ENCODE data around the gene GLT8D2. TPM values are rescaled to one million over a fixed set of nuclear protein-coding genes. Genes with fewer than 3 reads are reported as not detected.

GLT8D2 gene
- total and polyA plus RNA-seq, 2 of the 13 experiments (the other 11 are each of a cell fraction or from before 2014, with no cell fraction given): not detected

DNA sequence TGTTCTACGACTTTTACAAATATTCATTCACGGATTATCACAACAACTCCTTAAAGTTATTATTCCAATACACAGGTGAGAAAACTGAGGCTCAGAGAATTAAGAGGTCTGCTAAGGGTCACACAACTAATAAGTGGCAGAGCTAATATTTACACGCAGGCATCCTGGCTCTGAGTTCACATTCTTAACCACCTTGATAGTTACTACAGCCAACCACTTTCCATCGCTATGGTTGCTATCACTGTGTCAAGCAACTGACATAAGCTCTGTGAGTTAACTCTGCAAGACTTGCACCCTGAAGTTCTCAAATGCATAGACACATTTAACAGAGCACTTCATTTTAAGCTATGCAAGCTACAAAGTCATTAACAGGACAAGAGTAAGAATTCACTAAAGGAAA is 3.7 kb downstream of the GLT8D2 start:
- intact Hi-C loops (cut with micrococcal nuclease; ENCODE audit: unreplicated experiment): no loop called here
- ATAC-seq (no peak), FAIRE-seq (no peak), DNase-seq (ENCODE audit: low spot score) (no peak)
- Histone ChIP-seq H3K4me1 (ENCODE audit: insufficient read depth, low read length) (peaks cover 18% of the 10 kb centered on the region), H3K27ac (ENCODE audit: extremely low read length, insufficient read depth, low read length) (no peak overlapping the region), H4K20me1 (ENCODE audit: insufficient read depth, low read length) (no peaks in the 10 kb centered on the region), H3K9ac (ENCODE audit: insufficient read depth, low read depth, low read length) (no peak overlapping the region), H2AFZ (ENCODE audit: low read length) (no peak overlapping the region), H3K79me2 (ENCODE audit: insufficient read depth, low read length) (no peaks in the 10 kb centered on the region), H3K36me3 (replicated peaks in 1 of 2; ENCODE audit: control insufficient read depth in 1 of 2, insufficient read depth in 2 of 2, low read length in 2 of 2) (no peaks in the 10 kb centered on the region), H3K27me3 (ENCODE audit: control insufficient read depth in 1 of 2, insufficient read depth in 2 of 2, low read length in 2 of 2) (peaks cover 4 to 52% of the 10 kb centered on the region in 2 experiments; a peak in 4 of 5 replicates), H3K4me3 (replicated peaks in 1 of 3; ENCODE audit: insufficient read depth in 1 of 3, low read depth in 2 of 3, low read length in 3 of 3) (no peak overlapping the region), H3K4me2 (ENCODE audit: low read depth, low read length) (no peak overlapping the region), H3K9me3 (ENCODE audit: low read length) (no peaks in the 10 kb centered on the region)
- BruUV-seq (replicated peaks): no TSS peak
- TF ChIP-seq STAG1 (CRISPR knock-in tag; IDR thresholded peaks at IDR 0.05): no peak
- no peak for TF ChIP-seq ZNF761 (CRISPR knock-in tag; conservative IDR thresholded peaks at IDR 0.05)
- TF ChIP-seq, protein P1, sequence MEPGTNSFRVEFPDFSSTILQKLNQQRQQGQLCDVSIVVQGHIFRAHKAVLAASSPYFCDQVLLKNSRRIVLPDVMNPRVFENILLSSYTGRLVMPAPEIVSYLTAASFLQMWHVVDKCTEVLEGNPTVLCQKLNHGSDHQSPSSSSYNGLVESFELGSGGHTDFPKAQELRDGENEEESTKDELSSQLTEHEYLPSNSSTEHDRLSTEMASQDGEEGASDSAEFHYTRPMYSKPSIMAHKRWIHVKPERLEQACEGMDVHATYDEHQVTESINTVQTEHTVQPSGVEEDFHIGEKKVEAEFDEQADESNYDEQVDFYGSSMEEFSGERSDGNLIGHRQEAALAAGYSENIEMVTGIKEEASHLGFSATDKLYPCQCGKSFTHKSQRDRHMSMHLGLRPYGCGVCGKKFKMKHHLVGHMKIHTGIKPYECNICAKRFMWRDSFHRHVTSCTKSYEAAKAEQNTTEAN (CRISPR knock-in tag; conservative IDR thresholded peaks at IDR 0.05): no peak
- no peak for TF ChIP-seq PAX8 (CRISPR knock-in tag; IDR thresholded peaks at IDR 0.05; ENCODE audit: borderline replicate concordance)
- TF ChIP-seq MEIS1 (CRISPR knock-in tag; IDR thresholded peaks at IDR 0.05; ENCODE audit: borderline replicate concordance): no peak
- TF ChIP-seq SMYD3 (CRISPR knock-in tag; IDR thresholded peaks at IDR 0.05): no peak
- TF ChIP-seq ZNF160 (CRISPR knock-in tag; IDR thresholded peaks at IDR 0.05): no peak
- no peak for TF ChIP-seq ZKSCAN8 (CRISPR knock-in tag; IDR thresholded peaks at IDR 0.05; ENCODE audit: borderline replicate concordance)
- ChIA-PET POLR2A (interaction anchor here (0.5 kb wide), 1 partner anchor 14 kb away, joined by 3 read pairs; no protein-coding TSS in a partner anchor), CTCF (ENCODE audit: low intra/inter-chr PET ratio, low total read pairs) (no interaction called here)
- 11% methylated on average over 4 of the region's 4 CpGs for WGBS (ENCODE audit: low lambda C conversion rate)
- in situ Hi-C loops (cut with HindIII; ENCODE audit: extremely low pct_ligation_motif_present, low pct_unique_long_range_greater_than_20kb): no loop called here

DNA sequence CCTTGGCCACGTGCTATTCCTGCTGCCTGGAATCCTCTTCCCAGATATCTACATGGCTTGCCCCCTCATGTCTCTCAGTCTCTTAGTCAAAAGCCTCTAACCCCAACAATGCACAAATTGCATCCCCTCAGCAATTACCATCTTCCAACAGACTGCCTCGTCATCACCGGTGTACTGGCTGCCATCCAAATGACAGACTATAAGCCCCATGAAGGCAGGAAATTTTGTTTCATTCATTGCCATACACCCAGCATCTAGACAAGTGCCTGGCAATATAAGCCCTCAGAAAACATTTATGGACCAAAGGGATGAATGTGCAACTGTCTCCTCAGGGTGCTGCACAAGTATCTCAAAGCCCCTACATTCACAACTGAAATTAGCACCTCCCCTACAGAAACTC is 5.8 kb downstream of the GLT8D2 start:
- peaks cover 4 to 37% of the 10 kb centered on the region in 2 experiments; a peak in 3 of 5 replicates for H3K27me3 ChIP-seq (ENCODE audit: control insufficient read depth in 1 of 2, insufficient read depth in 2 of 2, low read length in 2 of 2)
- no peaks in the 10 kb centered on the region for H3K79me2 ChIP-seq (ENCODE audit: insufficient read depth, low read length)
- H4K20me1 ChIP-seq (ENCODE audit: insufficient read depth, low read length): no peaks in the 10 kb centered on the region
- no peak overlapping the region for H3K27ac ChIP-seq (ENCODE audit: extremely low read length, insufficient read depth, low read length)
- no peaks in the 10 kb centered on the region for H3K9me3 ChIP-seq (ENCODE audit: low read length)
- peaks cover 2% of the 10 kb centered on the region; the same call in 1 of the 2 replicates for H3K4me1 ChIP-seq (ENCODE audit: insufficient read depth, low read length)
- no peak overlapping the region for H3K4me2 ChIP-seq (ENCODE audit: low read depth, low read length)
- in situ Hi-C loops (cut with HindIII; ENCODE audit: extremely low pct_ligation_motif_present, low pct_unique_long_range_greater_than_20kb) (no loop called here), intact Hi-C loops (cut with micrococcal nuclease; ENCODE audit: unreplicated experiment) (no loop called here)
- H3K4me3 ChIP-seq (replicated peaks in 1 of 3; ENCODE audit: insufficient read depth in 1 of 3, low read depth in 2 of 3, low read length in 3 of 3): no peak overlapping the region
- ATAC-seq (no peak), DNase-seq (ENCODE audit: low spot score) (no peak), FAIRE-seq (no peak)
- ChIA-PET CTCF (ENCODE audit: low intra/inter-chr PET ratio, low total read pairs) (no interaction called here), POLR2A (no interaction called here)
- no peaks in the 10 kb centered on the region for H3K36me3 ChIP-seq (replicated peaks in 1 of 2; ENCODE audit: control insufficient read depth in 1 of 2, insufficient read depth in 2 of 2, low read length in 2 of 2)
- BruUV-seq (replicated peaks): no TSS peak
- WGBS (ENCODE audit: low lambda C conversion rate): 29% methylated on average over 3 of the region's 3 CpGs
- no peak overlapping the region for H3K9ac ChIP-seq (ENCODE audit: insufficient read depth, low read depth, low read length)
- no peak overlapping the region for H2AFZ ChIP-seq (ENCODE audit: low read length)
- TF ChIP-seq ATF7-NPFF (CRISPR knock-in tag; IDR thresholded peaks at IDR 0.05; ENCODE audit: low read depth) (no peak), ZNF660 (CRISPR knock-in tag; IDR thresholded peaks at IDR 0.05; ENCODE audit: borderline replicate concordance, low read depth) (no peak), MIER3 (CRISPR knock-in tag; IDR thresholded peaks at IDR 0.05; ENCODE audit: borderline replicate concordance) (no peak), MEIS2 (CRISPR knock-in tag; IDR thresholded peaks at IDR 0.05) (no peak), ZNF256 (CRISPR knock-in tag; conservative IDR thresholded peaks at IDR 0.05) (no peak), DR1 (CRISPR knock-in tag; IDR thresholded peaks at IDR 0.05) (no peak), TCF12 (IDR thresholded peaks at IDR 0.05) (no peak), TCF12 (CRISPR knock-in tag; IDR thresholded peaks at IDR 0.05) (no peak)
- TF ChIP-seq, protein P2, sequence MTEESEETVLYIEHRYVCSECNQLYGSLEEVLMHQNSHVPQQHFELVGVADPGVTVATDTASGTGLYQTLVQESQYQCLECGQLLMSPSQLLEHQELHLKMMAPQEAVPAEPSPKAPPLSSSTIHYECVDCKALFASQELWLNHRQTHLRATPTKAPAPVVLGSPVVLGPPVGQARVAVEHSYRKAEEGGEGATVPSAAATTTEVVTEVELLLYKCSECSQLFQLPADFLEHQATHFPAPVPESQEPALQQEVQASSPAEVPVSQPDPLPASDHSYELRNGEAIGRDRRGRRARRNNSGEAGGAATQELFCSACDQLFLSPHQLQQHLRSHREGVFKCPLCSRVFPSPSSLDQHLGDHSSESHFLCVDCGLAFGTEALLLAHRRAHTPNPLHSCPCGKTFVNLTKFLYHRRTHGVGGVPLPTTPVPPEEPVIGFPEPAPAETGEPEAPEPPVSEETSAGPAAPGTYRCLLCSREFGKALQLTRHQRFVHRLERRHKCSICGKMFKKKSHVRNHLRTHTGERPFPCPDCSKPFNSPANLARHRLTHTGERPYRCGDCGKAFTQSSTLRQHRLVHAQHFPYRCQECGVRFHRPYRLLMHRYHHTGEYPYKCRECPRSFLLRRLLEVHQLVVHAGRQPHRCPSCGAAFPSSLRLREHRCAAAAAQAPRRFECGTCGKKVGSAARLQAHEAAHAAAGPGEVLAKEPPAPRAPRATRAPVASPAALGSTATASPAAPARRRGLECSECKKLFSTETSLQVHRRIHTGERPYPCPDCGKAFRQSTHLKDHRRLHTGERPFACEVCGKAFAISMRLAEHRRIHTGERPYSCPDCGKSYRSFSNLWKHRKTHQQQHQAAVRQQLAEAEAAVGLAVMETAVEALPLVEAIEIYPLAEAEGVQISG (CRISPR knock-in tag; IDR thresholded peaks at IDR 0.05): no peak
